ENCODE data around the gene TMEM132C.

DNA sequence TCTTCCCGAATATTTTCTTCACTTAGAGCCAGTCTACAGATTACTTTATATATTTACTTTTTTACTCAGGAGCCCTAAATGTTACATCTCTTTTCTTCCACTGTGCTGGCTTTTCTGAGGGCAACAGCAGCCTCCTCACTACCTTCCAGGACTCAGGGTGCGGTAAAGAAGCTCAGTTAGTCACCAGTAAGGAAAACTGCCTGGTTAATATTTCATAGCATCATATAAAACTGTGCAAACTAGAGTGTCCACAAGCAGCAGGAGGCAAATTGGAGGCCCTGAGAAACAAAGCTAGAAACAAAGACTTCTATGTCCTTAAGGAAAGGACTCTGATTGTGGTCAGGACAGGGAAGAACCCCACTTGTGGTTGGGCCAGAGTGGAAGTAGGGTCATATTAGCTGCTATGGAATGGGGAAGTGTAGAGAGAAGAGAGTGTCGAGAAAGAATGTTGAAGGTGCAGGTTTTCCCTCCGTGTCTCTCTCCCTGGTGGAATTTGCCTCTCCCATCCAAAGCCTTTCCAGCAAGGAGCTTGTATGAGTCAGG, 336.7 kb downstream of the TMEM132C start:
- TF ChIP-seq, protein P1, sequence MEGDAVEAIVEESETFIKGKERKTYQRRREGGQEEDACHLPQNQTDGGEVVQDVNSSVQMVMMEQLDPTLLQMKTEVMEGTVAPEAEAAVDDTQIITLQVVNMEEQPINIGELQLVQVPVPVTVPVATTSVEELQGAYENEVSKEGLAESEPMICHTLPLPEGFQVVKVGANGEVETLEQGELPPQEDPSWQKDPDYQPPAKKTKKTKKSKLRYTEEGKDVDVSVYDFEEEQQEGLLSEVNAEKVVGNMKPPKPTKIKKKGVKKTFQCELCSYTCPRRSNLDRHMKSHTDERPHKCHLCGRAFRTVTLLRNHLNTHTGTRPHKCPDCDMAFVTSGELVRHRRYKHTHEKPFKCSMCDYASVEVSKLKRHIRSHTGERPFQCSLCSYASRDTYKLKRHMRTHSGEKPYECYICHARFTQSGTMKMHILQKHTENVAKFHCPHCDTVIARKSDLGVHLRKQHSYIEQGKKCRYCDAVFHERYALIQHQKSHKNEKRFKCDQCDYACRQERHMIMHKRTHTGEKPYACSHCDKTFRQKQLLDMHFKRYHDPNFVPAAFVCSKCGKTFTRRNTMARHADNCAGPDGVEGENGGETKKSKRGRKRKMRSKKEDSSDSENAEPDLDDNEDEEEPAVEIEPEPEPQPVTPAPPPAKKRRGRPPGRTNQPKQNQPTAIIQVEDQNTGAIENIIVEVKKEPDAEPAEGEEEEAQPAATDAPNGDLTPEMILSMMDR (IDR thresholded peaks at IDR 0.05): no peak
- TF ChIP-seq POLR2A (IDR thresholded peaks at IDR 0.05): no peak

All from right lobe of liver (tissue), 4 donors.